HepG2 (cell line): ENCODE data around the gene VDR. TPM values are rescaled to one million over a fixed set of nuclear protein-coding genes. Genes with fewer than 3 reads are reported as not detected.

Experiments used
- ATF1 ChIP-seq: IDR thresholded peaks from 2 replicates; pipeline ENCODE4 v1.6.1; 2016; ENCODE audit warnings: mild to moderate bottlenecking, control low read depth
- ETV6 ChIP-seq: sonication (generic); formaldehyde crosslinking; conservative IDR thresholded peaks from 2 replicates; pipeline ENCODE4 v1.4.0; 2020; ENCODE audit warnings: missing genetic modification reagents
- GATA4 ChIP-seq: sonication (generic); IDR thresholded peaks from 2 replicates; pipeline ENCODE4 v1.6.1; 2016; ENCODE audit warnings: antibody characterized with exemption, low read depth, borderline replicate concordance
- HIC2 ChIP-seq: sonication (generic); formaldehyde crosslinking; IDR thresholded peaks from 2 replicates; pipeline ENCODE4 v1.9.0; 2022; ENCODE audit warnings: low read depth, missing genetic modification reagents
- HMG20B ChIP-seq: conservative IDR thresholded peaks from 2 replicates; pipeline ENCODE4 v1.6.1; 2016; ENCODE audit warnings: missing genetic modification reagents, missing compliant biosample characterization
- HMGA1 ChIP-seq: sonication (generic); formaldehyde crosslinking; conservative IDR thresholded peaks from 2 replicates; pipeline ENCODE4 v1.4.0; 2020; ENCODE audit warnings: missing genetic modification reagents
- KDM5B ChIP-seq: sonication (generic); formaldehyde crosslinking; IDR thresholded peaks from 2 replicates; pipeline ENCODE4 v1.4.0; 2020; ENCODE audit warnings: missing genetic modification reagents, mild to moderate bottlenecking, borderline replicate concordance
- NKX3-1 ChIP-seq: sonication (generic); formaldehyde crosslinking; IDR thresholded peaks from 2 replicates; pipeline ENCODE4 v1.5.0; 2020; ENCODE audit warnings: missing genetic modification reagents
- NR2C2 ChIP-seq: sonication (generic); formaldehyde crosslinking; IDR thresholded peaks from 2 replicates; pipeline ENCODE4 v1.4.0; 2020; ENCODE audit warnings: missing genetic modification reagents, mild to moderate bottlenecking, moderate library complexity, borderline replicate concordance
- REST ChIP-seq, 2 experiments: IDR thresholded peaks; 2 replicates each; pipeline ENCODE4 v1.6.1; 2011 to 2012; ENCODE audit warnings: low read length in 2 of 2, borderline replicate concordance in 1 of 2, low read depth in 1 of 2, mild to moderate bottlenecking in 1 of 2, moderate library complexity in 1 of 2
- SAP130 ChIP-seq: IDR thresholded peaks from 2 replicates; pipeline ENCODE4 v1.6.1; 2016; ENCODE audit warnings: low read depth
- YEATS4 ChIP-seq: sonication (generic); formaldehyde crosslinking; IDR thresholded peaks from 2 replicates; pipeline ENCODE4 v1.4.0; 2020; ENCODE audit warnings: missing genetic modification reagents, borderline replicate concordance
- ZNF12 ChIP-seq: sonication (generic); formaldehyde crosslinking; IDR thresholded peaks from 2 replicates; pipeline ENCODE4 v1.5.0; 2020; ENCODE audit warnings: missing genetic modification reagents
- ZNF180 ChIP-seq: sonication (generic); formaldehyde crosslinking; IDR thresholded peaks from 2 replicates; pipeline ENCODE4 v1.4.0; 2020; ENCODE audit warnings: low read depth, missing genetic modification reagents, borderline replicate concordance
- ZNF292 ChIP-seq: sonication (generic); formaldehyde crosslinking; IDR thresholded peaks from 2 replicates; pipeline ENCODE4 v1.8.1; 2022; ENCODE audit warnings: mild to moderate bottlenecking, low read depth, missing genetic modification reagents, borderline replicate concordance
- ZNF44 ChIP-seq: sonication (generic); formaldehyde crosslinking; IDR thresholded peaks from 2 replicates; pipeline ENCODE4 v1.5.1; 2020; ENCODE audit warnings: mild to moderate bottlenecking, missing genetic modification reagents
- ZNF557 ChIP-seq: sonication (generic); formaldehyde crosslinking; IDR thresholded peaks from 2 replicates; pipeline ENCODE4 v1.4.0; 2020; ENCODE audit warnings: missing genetic modification reagents
- ZNF75D ChIP-seq: sonication (generic); formaldehyde crosslinking; IDR thresholded peaks from 2 replicates; pipeline ENCODE4 v1.8.1; 2023; ENCODE audit warnings: missing genetic modification reagents, mild to moderate bottlenecking, borderline replicate concordance
- ZNF878 ChIP-seq: sonication (generic); formaldehyde crosslinking; IDR thresholded peaks from 2 replicates; pipeline ENCODE4 v1.8.1; 2023; ENCODE audit warnings: mild to moderate bottlenecking, missing genetic modification reagents, moderate library complexity
- polyA plus RNA-seq, 8 experiments: library from polyadenylated mRNA; depleted of rRNA in 3 of 8; stranded (reverse) in 7 of 8; unstranded in 1 of 8; fragments of >200 nt; fragmentation: Illumina TruSeq in 4 of 8; extraction: Trizol in 4 of 8; gene quantifications; 2 replicates each; pipeline versions ENCODE4 v1.2.1 to v1.2.3, GENCODE V29; 2011 to 2016; ENCODE audit warnings: low read depth in 4 of 8, missing spikeins in 1 of 8, mixed read lengths in 1 of 8; ENCODE audit not compliant: insufficient read depth in 1 of 8
- total RNA-seq, 5 experiments: library from RNA; depleted of rRNA; stranded (reverse); fragments of >200 nt; fragmentation: Illumina TruSeq; extraction: Trizol; gene quantifications; 2 replicates each; pipeline ENCODE4 v1.2.3, GENCODE V29; 2016; ENCODE audit warnings: low read depth in 1 of 5
- TF ChIP-seq, protein P1 (sequence below): sonication (generic); formaldehyde crosslinking; IDR thresholded peaks from 2 replicates; pipeline ENCODE4 v1.5.0; 2020; ENCODE audit warnings: mild to moderate bottlenecking, missing genetic modification reagents
- TF ChIP-seq, protein P2 (sequence below): sonication (generic); formaldehyde crosslinking; IDR thresholded peaks from 2 replicates; pipeline ENCODE4 v1.8.1; 2023; ENCODE audit warnings: mild to moderate bottlenecking, moderate library complexity, missing genetic modification reagents

VDR gene
- total and polyA plus RNA-seq, 2 of the 13 experiments (the other 11 are each of a cell fraction or from before 2014, with no cell fraction given), result 0.08 to 0.33 TPM

DNA sequence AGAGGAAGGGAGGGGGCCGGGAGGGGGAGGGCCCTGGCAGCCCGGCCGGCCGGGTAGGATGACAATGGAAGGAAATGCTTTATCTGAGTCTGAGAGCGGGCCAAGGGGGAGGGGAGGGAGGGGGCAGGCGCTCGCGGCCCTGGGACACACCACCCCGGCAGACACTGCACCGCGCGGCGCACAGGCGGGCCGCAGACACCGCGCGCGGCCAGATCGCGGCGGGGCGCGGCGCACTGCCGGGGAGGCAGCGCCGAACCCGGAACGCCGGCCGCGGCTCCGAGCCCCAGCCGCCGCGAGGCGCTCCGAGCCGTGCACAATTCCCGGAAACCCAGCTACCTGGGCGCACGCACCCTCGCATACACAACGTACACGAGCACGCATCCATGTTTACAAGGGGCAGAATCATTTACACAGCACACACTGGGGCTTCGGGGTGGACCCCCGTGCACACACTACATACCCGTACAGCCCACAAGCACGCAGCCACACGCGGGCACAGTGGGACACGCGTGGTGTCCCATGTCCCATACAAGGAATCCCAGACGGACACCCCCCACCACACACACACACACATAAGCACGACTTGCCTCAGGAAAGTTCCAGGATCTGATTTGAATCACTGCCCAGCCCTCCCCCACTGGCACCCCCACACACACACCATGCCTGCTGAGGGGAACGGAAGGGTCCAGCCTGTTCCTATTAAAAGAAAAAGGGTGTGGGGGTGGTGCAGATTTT lies 84.7 kb downstream of the VDR start, which contains the start of gene HDAC7 (continued):
- TF ChIP-seq ZNF44, result no peak
- TF ChIP-seq, protein P1, sequence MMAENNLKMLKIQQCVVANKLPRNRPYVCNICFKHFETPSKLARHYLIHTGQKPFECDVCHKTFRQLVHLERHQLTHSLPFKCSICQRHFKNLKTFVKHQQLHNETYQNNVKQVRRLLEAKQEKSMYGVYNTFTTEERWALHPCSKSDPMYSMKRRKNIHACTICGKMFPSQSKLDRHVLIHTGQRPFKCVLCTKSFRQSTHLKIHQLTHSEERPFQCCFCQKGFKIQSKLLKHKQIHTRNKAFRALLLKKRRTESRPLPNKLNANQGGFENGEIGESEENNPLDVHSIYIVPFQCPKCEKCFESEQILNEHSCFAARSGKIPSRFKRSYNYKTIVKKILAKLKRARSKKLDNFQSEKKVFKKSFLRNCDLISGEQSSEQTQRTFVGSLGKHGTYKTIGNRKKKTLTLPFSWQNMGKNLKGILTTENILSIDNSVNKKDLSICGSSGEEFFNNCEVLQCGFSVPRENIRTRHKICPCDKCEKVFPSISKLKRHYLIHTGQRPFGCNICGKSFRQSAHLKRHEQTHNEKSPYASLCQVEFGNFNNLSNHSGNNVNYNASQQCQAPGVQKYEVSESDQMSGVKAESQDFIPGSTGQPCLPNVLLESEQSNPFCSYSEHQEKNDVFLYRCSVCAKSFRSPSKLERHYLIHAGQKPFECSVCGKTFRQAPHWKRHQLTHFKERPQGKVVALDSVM (CRISPR knock-in tag), result no peak
- TF ChIP-seq ZNF12 (CRISPR knock-in tag), result no peak
- no peak for TF ChIP-seq NKX3-1 (CRISPR knock-in tag)
- TF ChIP-seq REST (IDR thresholded peaks at IDR 0.05; ENCODE audit: borderline replicate concordance in 1 of 2, low read depth in 1 of 2, low read length in 2 of 2), result no peak
- peak; percentile 14; the same call in 1 of the 2 replicates for TF ChIP-seq KDM5B (CRISPR knock-in tag)
- no peak for TF ChIP-seq ZNF180 (CRISPR knock-in tag)
- no peak for TF ChIP-seq ZNF878
- TF ChIP-seq ATF1 (CRISPR knock-in tag), result no peak
- no peak for TF ChIP-seq GATA4
- TF ChIP-seq ETV6 (CRISPR knock-in tag), result no peak
- no peak for TF ChIP-seq ZNF292 (CRISPR knock-in tag)
- TF ChIP-seq NR2C2 (CRISPR knock-in tag), result no peak
- no peak for TF ChIP-seq ZNF75D (CRISPR knock-in tag)
- TF ChIP-seq, protein P2, sequence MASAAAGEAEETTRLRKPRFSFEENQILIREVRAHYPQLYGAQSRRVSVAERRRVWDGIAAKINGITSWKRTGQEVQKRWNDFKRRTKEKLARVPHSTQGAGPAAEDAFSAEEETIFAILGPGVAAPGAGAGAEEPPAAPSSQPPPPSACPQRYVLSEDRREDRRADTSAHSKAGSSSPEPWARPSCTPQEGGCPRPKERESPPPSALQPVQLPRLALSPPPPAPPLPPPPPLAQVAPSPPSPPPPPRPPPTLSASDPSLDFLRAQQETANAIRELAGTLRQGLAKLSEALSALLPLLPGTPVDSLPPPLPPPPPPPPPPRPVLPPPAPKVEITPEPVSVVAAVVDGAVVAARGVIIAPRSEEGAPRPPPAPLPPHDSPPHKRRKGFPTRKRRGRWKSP, result 0 out of 2 replicates have a peak, but pooled peaks have one; percentile 55
- no peak for TF ChIP-seq ZNF557 (CRISPR knock-in tag)
- no peak for TF ChIP-seq YEATS4 (CRISPR knock-in tag)
- TF ChIP-seq HIC2 (CRISPR knock-in tag), result no peak
- TF ChIP-seq SAP130 (CRISPR knock-in tag), result peak; percentile 63
- no peak for TF ChIP-seq HMG20B
- no peak for TF ChIP-seq HMGA1
